Duodenal mucosa (tissue), 2 donors: ENCODE results near the gene HDAC9.
"Not testable (repeated sequence)": the region's sequence is repeated elsewhere in the genome, so short reads cannot be mapped to it uniquely, and the experiment has no call there.

Experiments used
- H3K27ac ChIP-seq: one replicate; pipeline ENCODE4 v1.7.0; 2013; ENCODE audit warnings: low read depth, low read length
- H3K27me3 ChIP-seq, 2 donors: one replicate each; pipeline ENCODE4 v1.7.0; 2013; ENCODE audit warnings: low read length in 2 of 2, control low read depth in 1 of 2; ENCODE audit not compliant: insufficient read depth in 2 of 2, control insufficient read depth in 1 of 2
- H3K36me3 ChIP-seq, 2 donors: one replicate each; pipeline ENCODE4 v1.7.0; 2013; ENCODE audit warnings: low read length in 2 of 2, control low read depth in 1 of 2; ENCODE audit not compliant: insufficient read depth in 2 of 2, control insufficient read depth in 1 of 2
- H3K4me1 ChIP-seq, 2 donors: one replicate each; pipeline ENCODE4 v1.7.0; 2013; ENCODE audit warnings: low read length in 2 of 2, control low read depth in 1 of 2; ENCODE audit not compliant: insufficient read depth in 2 of 2, control insufficient read depth in 1 of 2
- H3K4me3 ChIP-seq, 2 donors: one replicate each; pipeline ENCODE4 v1.7.0; 2013; ENCODE audit warnings: low read length in 2 of 2, low read depth in 1 of 2
- H3K9ac ChIP-seq, 2 donors: one replicate each; pipeline ENCODE4 v1.7.0; 2013; ENCODE audit warnings: low read length in 2 of 2, low read depth in 1 of 2
- H3K9me3 ChIP-seq, 2 donors: one replicate each; pipeline ENCODE4 v1.7.0; 2013; ENCODE audit warnings: low read length in 2 of 2, control low read depth in 1 of 2; ENCODE audit not compliant: control insufficient read depth in 1 of 2

HDAC9 gene

GRCh38 chr7:18736012-18736411 is 240.5 kb downstream of the HDAC9 start:
- H3K9ac ChIP-seq, H3K4me3 ChIP-seq, H3K27ac ChIP-seq, H3K9me3 ChIP-seq, H3K36me3 ChIP-seq, H3K4me1 ChIP-seq, H3K27me3 ChIP-seq: not testable (repeated sequence)

GRCh38 chr7:18740579-18740988 is 245.0 kb downstream of the HDAC9 start:
- no peak overlapping the region for H3K9ac ChIP-seq
- H3K4me3 ChIP-seq = no peak overlapping the region
- H3K36me3 ChIP-seq = no peaks in the 10 kb centered on the region
- H3K4me1 ChIP-seq = no peaks in the 10 kb centered on the region
- no peaks in the 10 kb centered on the region for H3K9me3 ChIP-seq
- H3K27me3 ChIP-seq = no peaks in the 10 kb centered on the region
- H3K27ac ChIP-seq = no peak overlapping the region

GRCh38 chr7:18753972-18754610 is 258.5 kb downstream of the HDAC9 start:
- Histone ChIP-seq H3K4me1 (no peaks in the 10 kb centered on the region), H3K9ac (no peak overlapping the region), H3K4me3 (no peak overlapping the region), H3K36me3 (no peaks in the 10 kb centered on the region), H3K27ac (no peak overlapping the region), H3K27me3 (no peaks in the 10 kb centered on the region), H3K9me3 (peaks cover 0 to 2% of the 10 kb centered on the region in 2 donors)

GRCh38 chr7:18754766-18755165 is 259.2 kb downstream of the HDAC9 start:
- Histone ChIP-seq H3K4me3 (no peak overlapping the region), H3K27ac (no peak overlapping the region), H3K4me1 (no peaks in the 10 kb centered on the region), H3K36me3 (no peaks in the 10 kb centered on the region), H3K27me3 (no peaks in the 10 kb centered on the region), H3K9ac (no peak overlapping the region), H3K9me3 (peaks cover 0 to 2% of the 10 kb centered on the region in 2 donors)

GRCh38 chr7:18755793-18756192 is 260.2 kb downstream of the HDAC9 start:
- no peaks in the 10 kb centered on the region for H3K36me3 ChIP-seq
- no peak overlapping the region for H3K9ac ChIP-seq
- H3K4me1 ChIP-seq = no peaks in the 10 kb centered on the region
- H3K9me3 ChIP-seq = peaks cover 0 to 2% of the 10 kb centered on the region in 2 donors
- H3K27ac ChIP-seq = no peak overlapping the region
- H3K4me3 ChIP-seq = no peak overlapping the region
- no peaks in the 10 kb centered on the region for H3K27me3 ChIP-seq

GRCh38 chr7:18756378-18757050 is 261.0 kb downstream of the HDAC9 start:
- H3K9me3 ChIP-seq = peaks cover 0 to 2% of the 10 kb centered on the region in 2 donors
- H3K4me3 ChIP-seq = no peak overlapping the region
- H3K9ac ChIP-seq = no peak overlapping the region
- H3K36me3 ChIP-seq = no peaks in the 10 kb centered on the region
- H3K27me3 ChIP-seq = no peaks in the 10 kb centered on the region
- H3K27ac ChIP-seq = no peak overlapping the region
- H3K4me1 ChIP-seq = no peaks in the 10 kb centered on the region

- Histone ChIP-seq H3K4me3 (no peak overlapping the region), H3K4me1 (no peaks in the 10 kb centered on the region), H3K27me3 (no peaks in the 10 kb centered on the region), H3K9me3 (peaks cover 0 to 3% of the 10 kb centered on the region in 2 donors), H3K9ac (no peak overlapping the region), H3K27ac (no peak overlapping the region), H3K36me3 (no peaks in the 10 kb centered on the region)
Measured at GRCh38 chr7:18760046-18760445, 264.5 kb downstream of the HDAC9 start.

- Histone ChIP-seq H3K4me1 (no peaks in the 10 kb centered on the region), H3K4me3 (no peak overlapping the region), H3K27ac (no peak overlapping the region), H3K9ac (no peak overlapping the region), H3K27me3 (no peaks in the 10 kb centered on the region), H3K9me3 (peaks cover 0 to 3% of the 10 kb centered on the region in 2 donors), H3K36me3 (no peaks in the 10 kb centered on the region)
Measured at GRCh38 chr7:18760631-18761445, 265.3 kb downstream of the HDAC9 start.

GRCh38 chr7:18762189-18762588 is 266.6 kb downstream of the HDAC9 start:
- Histone ChIP-seq H3K4me3 (no peak overlapping the region), H3K9me3 (peaks cover 0 to 3% of the 10 kb centered on the region in 2 donors), H3K27me3 (no peaks in the 10 kb centered on the region), H3K4me1 (no peaks in the 10 kb centered on the region), H3K36me3 (no peaks in the 10 kb centered on the region), H3K27ac (no peak overlapping the region), H3K9ac (no peak overlapping the region)

GRCh38 chr7:18768256-18768655 is 272.7 kb downstream of the HDAC9 start:
- Histone ChIP-seq H3K4me1 (no peaks in the 10 kb centered on the region), H3K27ac (no peak overlapping the region), H3K9me3 (peaks cover 0 to 4% of the 10 kb centered on the region in 2 donors), H3K4me3 (no peak overlapping the region), H3K27me3 (no peaks in the 10 kb centered on the region), H3K9ac (no peak overlapping the region), H3K36me3 (no peaks in the 10 kb centered on the region)
